Dermis blood vessel endothelial cell (primary cell): ENCODE results near the gene KRTCAP3. TPM values are rescaled to one million over a fixed set of nuclear protein-coding genes. Genes with fewer than 3 reads are reported as not detected.
A peak's percentile ranks its signal among the peaks of the same experiment; 100 is the strongest.
"Not testable (repeated sequence)": the region's sequence is repeated elsewhere in the genome, so short reads cannot be mapped to it uniquely, and the experiment has no call there.

Experiments used
- DNase-seq: peaks from one replicate; pipeline ENCODE4 v3.0.0; 2010
- total RNA-seq: library from RNA; depleted of rRNA; stranded (reverse); fragments of >200 nt; gene quantifications from 2 replicates; pipeline ENCODE4 v1.2.3, GENCODE V29; 2014

The KRTCAP3 gene
- total RNA-seq = 0.47 and 0.51 TPM in 2 replicates

- DNase-seq = no peak
Observed at GRCh38 chr2:27441958-27442919, at the start of gene KRTCAP3. Gene KRTCAP3 (plus strand): TSS chr2:27442381. CDS start chr2:27442413, 32 bp downstream.

GRCh38 chr2:27393225-27393624, 49.0 kb upstream of the KRTCAP3 start:
- no peak for DNase-seq

- no peak for DNase-seq
Observed at GRCh38 chr2:27398962-27399361, 43.2 kb upstream of the KRTCAP3 start.

DNA sequence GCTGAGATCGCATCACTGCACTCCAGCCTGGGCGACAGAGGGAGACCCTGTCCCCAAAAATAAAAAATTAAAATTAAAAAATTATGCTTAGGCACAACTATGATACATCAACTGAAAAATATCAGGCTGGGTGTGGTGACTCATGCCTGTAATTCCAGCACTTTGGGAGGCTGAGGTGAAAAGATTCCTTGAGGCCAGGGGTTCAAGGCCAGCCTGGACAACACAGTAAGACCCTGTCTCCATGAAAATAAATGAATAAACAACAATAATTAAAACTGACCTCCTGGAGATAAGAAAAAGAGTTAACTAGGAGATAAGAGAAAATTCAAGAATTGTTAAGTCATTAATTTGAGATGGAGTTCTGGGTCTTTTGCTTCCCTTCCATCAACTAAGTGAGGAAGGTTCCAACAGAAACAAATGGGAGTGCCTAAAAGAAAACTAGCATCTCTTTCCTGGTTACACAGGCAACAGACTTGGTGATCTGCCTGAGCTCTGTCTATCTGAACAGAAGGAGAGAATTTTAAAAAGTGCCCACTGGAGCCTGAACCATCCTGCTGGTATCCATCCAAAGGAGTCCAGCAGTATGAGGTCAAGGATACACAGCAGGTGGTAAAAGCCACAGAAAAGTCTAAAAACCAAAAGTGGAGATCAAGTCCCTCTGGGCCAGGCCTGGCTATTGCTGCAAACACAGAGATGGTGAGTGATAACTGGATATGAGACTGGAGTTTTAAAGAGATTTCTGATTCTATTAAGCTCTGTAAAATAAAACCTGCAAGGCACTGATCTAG, 41.6 kb upstream of the KRTCAP3 start:
- no peak for DNase-seq

GRCh38 chr2:27407798-27408491, 34.2 kb upstream of the KRTCAP3 start:
- DNase-seq = peak; percentile 88

GRCh38 chr2:27408601-27409320, 33.4 kb upstream of the KRTCAP3 start:
- peak; percentile 42 for DNase-seq

GRCh38 chr2:27409321-27410073, 32.7 kb upstream of the KRTCAP3 start, which contains the start of gene PPM1G:
Gene PPM1G (minus strand): TSS chr2:27409591. CDS start chr2:27409422, 169 bp downstream.
- DNase-seq = peak; percentile 96

- no peak for DNase-seq
Observed at GRCh38 chr2:27412419-27413152, 29.6 kb upstream of the KRTCAP3 start.

GRCh38 chr2:27416151-27416550, 26.0 kb upstream of the KRTCAP3 start:
- DNase-seq = no peak

- DNase-seq = no peak
Observed at GRCh38 chr2:27420996-27421395, 21.2 kb upstream of the KRTCAP3 start.

GRCh38 chr2:27421660-27422250, 20.4 kb upstream of the KRTCAP3 start:
- no peak for DNase-seq

GRCh38 chr2:27422958-27423357, 19.2 kb upstream of the KRTCAP3 start:
- DNase-seq = no peak

GRCh38 chr2:27425039-27425438, 17.1 kb upstream of the KRTCAP3 start:
- not testable (repeated sequence) for DNase-seq

GRCh38 chr2:27427863-27428212, 14.3 kb upstream of the KRTCAP3 start:
- DNase-seq = no peak

- DNase-seq = peak; percentile 91
Observed at GRCh38 chr2:27428213-27428977, 13.8 kb upstream of the KRTCAP3 start, which contains the start of gene NRBP1. Gene NRBP1 (plus strand): TSS chr2:27428631. CDS start chr2:27433274, 4,643 bp downstream.

GRCh38 chr2:27428978-27429541, 13.1 kb upstream of the KRTCAP3 start:
- DNase-seq = peak; percentile 91

DNA sequence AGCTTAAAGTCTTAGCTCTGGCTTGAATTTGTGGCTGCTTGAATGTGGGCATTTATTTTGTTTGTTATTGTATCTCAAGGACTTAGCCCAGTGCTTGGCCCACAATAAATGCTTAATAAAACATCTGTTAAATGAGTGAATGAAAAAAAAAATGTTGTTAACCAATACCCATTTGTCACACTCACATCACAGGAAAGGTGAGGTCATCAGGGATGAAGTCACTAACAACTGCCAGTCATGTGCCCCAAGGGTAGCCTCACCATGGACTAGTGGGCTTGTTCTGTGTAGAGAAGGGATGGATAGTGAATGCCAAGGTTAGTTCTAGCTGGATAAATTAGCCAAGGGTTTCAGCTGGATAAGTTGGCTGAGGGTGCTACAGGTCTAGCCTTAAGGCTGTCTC, 10.8 kb upstream of the KRTCAP3 start:
- DNase-seq = peak; percentile 80

DNA sequence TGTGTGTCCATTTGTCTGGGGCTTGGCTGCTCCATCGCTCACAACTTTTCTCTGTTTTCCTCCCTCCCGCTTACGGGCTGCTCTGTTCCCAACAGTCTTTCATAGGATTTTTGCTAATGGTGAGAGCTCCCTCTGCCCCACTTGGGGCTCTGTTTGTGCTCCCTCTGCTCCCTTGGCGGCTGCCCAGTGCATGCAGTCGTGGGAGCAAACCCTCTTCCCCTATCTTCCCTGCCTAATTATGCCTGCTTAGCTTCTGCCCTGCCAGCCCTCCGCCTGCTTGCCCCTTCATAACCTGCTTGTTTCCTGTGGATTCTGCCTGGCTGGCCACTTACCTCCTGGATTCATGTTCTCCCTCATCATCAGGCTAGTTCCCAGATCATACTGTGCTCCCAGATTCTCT, 6.6 kb upstream of the KRTCAP3 start:
- no peak for DNase-seq
